ENCODE data around the gene PHLDA2.
"Not testable (repeated sequence)": the region's sequence is repeated elsewhere in the genome, so short reads cannot be mapped to it uniquely, and the experiment has no call there.

PHLDA2 gene

DNA sequence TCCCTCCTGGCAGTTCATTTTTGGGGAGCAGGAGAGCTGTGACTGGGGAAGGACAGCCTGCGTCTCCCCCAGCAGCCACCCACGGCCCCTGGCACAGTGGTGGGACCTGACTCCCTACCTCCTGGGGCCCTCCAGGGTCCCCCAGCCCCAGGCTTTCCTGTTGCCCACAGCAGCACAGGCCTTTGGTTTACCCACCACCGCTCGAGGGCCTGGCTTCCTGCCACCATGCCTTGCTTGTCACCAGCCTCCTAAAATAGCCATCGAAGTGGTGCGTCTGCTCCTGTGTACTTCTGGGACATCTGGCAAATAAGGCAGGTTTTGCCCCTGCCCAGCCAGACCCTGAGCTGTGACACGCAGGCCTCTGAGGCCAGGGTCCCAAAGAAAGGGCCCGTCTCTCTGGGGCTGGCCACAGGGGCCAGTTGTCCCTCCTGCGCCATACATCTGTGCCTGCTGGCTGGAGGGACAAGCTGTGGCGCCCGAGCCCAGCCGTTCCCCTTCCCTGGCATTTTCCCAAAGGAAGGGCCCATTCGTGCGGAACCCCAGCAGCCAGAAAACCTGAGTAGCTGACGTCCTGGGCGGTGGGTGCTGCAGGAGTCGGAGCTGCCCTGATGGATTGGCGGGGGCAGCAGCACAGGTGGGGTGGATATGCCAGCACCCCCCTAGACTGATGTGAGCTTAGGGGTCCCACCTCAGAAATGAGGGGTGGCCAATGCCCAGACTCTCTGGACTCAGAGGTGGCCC lies 14.6 kb downstream of the PHLDA2 start:
- no peak for DNase-seq

DNA sequence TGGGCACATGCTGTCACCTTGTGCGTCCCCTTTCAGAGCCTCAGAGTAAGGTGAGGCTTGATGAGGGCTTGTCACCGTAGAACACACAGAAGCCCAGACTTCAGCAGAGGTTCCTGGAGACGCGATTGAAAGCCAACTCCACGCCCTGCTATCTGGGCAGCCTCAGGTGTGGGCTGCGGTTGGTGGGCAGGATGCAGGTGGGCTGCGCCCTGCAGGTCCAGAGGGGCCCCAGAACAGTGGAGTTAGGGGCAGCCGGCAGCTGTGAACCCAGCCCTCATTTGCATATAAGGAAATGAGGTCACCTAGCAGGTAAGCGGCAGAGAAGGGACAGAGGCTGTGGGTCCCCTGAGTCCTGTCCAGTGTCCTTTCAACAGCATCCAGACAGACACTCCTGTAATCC lies 15.4 kb downstream of the PHLDA2 start:
- no peak for DNase-seq

DNA sequence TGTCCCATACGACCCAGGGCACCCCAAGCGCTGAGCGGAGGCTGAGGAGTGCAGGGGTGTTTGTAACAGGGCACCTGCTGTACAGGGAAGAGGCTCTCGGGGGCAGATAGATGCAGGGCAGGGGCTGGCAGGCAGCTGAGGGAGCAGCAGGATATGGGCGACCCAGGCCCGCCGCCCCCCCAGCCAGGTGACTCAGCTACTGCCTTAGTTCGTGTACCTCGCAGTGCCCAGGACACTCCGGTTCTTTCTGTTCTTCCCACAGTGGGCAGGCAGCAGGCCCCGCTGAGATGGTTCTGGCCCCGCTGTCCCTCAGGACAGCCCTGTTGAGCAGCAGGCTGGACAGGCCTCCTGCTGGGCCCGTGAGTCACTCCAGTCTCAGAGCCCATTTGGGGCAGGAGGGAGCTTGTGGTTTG lies 16.2 kb downstream of the PHLDA2 start:
- DNase-seq: no peak

DNA sequence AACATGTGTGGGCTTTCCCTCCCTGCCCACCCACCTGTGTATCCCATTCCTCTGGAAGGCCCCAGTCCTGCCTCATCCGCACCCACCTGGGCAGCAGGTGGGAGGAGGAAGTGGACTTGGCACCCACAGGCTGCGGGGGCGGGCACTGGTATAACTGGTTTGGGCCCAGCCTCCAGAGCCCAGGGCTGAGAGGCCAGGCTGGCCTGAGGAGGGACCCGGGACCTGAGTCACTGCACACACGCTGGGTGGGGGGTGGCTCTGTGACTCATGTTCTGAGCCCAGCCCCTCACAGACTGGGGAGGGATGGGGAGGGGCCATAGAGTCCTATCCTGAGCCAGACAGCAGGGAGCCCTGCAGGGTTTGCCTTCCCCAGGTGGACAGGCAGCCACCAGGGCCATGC lies 16.7 kb downstream of the PHLDA2 start:
- peak; percentile 25 for DNase-seq

DNA sequence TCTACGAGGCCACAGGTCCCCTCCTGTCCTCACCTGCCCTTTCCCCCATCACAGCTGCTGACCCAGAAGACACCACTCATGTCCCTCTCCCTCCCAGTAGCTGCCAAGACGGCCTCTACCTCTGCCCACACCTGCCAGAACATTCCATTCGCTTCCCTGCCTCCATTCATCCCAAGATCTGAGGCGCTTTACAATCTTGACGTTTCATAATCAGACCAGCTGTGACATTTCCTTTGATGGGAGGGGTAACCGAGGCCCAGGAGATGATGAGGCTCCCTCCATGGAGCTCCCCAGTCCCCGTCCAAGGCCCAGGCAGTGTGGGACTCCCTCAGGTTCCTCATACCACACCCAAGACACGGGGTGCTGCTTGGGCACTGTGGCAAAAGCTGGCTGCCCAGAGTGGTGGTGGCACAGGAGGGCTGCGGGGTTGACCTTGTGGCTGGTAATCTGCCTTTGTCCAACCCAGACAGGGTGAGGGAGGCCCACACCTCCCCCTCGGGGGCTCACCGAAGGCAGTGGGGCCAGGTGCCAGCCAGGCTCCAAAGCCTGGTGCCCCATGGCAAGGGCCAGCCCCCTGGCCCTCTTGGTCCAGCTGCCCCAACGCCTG lies 17.3 kb downstream of the PHLDA2 start:
- no peak for DNase-seq

DNA sequence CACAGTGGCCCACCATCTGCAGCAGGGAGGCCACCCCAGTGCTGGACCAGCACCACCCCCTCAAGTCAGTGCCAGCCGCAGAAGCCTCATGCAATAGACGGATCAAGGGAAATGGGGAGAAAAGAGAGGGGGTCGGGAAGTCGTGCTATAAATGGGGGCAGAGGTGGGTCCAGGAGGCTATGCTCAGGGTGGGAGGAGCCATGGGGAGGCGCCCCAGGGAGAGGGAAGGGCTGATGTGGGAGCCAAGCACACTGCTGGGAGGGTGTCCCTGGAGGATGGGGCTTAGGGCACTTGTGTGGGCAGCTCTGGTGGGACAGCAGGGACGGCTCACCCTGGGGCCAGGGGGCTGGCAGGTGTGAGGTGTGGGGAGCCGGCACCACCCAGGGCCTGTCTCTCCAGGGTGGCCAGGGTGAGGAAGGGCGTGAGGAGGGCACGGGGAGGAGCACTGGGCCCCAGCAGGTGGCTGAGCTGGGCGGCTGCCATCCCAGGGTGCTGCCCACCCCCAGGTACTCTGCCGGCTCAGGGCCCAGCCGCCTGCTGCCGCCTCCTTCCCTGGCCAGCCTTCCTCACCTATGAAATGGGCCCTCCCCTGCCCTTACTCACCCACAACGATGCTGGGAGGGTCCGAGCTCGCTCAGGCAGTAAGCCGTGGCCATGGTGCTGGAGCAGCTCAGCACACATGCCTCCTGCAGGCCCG lies 18.0 kb downstream of the PHLDA2 start:
- DNase-seq: no peak

DNA sequence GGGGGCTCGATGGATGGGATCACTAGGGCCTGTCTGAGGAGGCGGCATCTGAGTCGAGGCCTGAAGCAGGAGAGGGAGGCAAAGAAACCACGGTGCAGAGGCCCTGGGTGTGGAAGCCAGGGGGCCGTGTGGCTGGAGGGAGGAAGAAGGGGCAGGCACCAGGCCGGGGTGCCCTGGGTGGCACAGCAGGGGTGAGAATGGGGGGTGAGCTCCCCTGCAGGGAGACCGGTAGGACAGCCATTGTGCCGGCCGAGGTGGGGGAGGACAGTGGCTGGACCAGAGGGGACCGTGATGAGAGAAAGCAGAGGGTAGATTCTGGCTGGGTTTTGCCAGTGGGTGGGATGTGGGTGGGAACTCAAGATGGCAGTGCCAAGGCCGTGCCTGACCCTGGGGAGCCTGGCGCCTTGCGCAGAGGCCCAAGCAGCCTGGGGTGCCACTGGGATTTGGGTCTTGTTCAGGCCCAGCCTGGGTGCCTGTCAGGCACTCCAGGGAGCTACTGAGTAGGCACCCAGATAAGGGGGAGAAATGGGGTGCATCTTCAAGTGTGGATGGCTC lies 18.7 kb downstream of the PHLDA2 start:
- no peak for DNase-seq

DNA sequence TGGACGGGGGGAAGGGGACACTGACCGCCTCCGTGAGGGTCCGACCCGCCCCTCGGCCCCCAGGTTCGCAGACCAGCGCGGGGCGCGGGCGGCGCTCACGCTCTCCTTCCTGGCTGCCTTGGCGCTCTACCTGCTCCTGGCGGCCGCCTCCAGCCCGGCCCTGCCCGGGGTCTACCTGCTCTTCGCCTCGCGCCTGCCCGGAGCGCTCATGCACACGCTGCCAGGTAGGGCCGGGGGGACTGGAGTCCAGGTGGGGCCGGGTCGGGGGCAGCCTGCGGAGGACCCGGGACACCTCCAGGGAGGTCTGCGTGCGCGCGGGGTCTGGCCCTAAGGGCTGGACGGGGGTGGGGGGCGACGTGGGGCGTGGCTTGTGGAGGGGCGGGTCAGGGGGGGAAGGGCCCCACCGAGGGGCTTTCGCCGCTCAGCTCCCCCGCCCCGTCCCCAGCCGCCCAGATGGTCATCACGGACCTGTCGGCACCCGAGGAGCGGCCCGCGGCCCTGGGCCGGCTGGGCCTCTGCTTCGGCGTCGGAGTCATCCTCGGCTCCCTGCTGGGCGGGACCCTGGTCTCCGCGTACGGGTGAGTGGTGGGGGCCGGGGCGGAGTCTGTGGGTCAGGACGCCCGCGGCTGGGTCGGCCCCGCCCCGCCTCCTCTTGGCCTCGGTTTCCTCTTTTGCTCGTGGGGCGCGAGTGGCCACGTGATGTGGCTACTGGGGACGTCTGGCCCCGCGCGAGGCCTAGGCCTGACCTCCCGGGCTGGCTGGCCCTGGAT lies 19.9 kb downstream of the PHLDA2 start:
- no peak for DNase-seq

DNA sequence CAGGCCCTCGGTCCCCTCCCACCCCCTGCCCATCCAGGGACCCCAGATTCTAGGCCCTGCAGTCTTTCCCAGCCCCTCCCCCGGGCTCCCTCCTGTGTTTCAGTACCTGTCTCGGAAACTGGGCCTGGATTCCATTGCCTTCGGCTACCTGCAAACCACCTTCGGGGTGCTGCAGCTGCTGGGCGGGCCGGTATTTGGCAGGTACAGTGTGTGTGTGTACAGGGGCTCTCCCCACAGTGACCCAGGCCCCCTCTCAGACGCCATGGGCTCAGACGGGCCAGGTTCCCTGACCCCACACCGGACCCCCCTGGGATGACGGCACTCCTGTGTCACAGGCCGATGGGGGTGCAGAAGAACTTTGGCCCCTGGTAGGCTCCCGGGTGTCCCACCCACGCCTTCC lies 21.1 kb downstream of the PHLDA2 start:
- no peak for DNase-seq

DNA sequence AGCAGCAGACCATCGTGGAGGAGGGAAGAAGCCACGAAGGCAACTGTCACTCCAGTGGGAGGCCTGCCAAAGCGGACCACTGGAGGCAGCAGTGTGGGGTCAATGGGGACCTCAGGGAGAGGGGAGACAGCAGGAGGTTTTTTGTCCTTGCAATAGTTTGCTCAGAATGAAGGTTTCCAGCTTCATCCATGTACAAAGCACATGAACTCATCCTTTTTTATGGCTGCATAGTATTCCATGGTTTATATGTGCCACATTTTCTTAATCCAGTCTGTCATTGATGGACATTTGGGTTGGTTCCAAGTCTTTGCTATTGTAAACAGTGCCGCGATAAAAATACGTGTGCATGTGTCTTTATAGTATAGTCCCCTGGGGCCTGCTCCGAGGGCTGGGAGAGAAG lies 23.9 kb downstream of the PHLDA2 start:
- DNase-seq: not testable (repeated sequence)

DNA sequence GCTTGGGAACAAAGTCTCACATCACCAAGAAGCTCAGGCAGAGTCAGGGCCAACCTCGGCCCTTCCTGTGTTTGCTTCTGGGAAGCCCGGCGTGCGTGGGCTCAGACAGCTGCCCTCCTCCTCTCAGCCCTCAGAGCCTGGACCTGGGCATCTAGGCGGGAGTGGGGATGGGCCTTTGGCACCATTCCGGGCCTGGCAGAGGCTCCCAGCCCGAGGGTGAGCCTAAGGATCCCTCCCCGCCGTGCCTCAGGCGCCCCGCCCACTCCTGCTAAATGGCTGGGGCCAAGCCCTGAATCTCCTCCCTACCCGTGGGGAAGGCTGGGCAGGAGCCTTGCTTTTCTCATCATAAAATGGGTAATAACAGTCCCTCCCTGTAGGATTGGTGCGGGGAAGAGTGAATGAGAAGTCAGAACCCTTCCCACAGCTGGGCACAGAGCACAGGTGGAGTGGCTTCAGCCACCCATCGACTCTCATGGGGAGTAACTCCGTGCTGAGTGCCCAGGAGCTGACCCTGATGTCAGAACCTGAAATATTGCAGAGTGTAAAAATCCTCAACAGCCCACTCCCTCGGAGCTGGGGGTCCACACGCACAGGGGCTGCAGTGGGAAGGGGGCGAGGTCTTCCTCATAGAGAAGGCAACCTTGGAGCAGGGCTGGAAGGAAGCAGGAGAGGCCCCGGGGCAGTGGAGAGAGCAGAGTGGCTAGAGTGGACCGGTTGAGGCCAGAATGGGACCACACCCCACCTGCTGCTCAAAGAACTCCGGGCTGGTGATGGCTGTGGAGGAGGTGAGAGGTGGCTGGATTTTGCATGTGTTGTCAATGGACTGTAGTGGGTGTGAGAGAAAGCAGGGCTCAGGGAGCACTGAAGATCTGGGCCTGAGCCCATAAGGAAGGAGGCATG lies 24.8 kb downstream of the PHLDA2 start:
- no peak for DNase-seq

DNA sequence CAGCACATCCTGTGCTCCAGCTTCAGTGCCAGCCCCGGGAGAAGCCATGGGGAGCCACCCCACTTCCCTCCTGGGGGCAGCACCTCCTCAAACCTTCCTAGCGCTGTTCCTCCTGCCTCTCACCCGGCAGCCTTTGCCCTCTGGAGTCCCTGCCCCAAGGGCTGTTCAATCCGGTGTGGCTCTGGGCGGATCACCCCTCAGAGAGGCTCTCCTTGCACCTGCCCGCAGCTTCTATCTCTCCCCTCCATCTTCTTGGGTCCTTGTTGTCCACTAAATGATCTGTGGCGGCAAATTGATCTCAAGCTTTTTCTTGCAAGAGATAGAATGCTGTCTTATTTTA lies 25.6 kb downstream of the PHLDA2 start:
- DNase-seq: no peak

DNA sequence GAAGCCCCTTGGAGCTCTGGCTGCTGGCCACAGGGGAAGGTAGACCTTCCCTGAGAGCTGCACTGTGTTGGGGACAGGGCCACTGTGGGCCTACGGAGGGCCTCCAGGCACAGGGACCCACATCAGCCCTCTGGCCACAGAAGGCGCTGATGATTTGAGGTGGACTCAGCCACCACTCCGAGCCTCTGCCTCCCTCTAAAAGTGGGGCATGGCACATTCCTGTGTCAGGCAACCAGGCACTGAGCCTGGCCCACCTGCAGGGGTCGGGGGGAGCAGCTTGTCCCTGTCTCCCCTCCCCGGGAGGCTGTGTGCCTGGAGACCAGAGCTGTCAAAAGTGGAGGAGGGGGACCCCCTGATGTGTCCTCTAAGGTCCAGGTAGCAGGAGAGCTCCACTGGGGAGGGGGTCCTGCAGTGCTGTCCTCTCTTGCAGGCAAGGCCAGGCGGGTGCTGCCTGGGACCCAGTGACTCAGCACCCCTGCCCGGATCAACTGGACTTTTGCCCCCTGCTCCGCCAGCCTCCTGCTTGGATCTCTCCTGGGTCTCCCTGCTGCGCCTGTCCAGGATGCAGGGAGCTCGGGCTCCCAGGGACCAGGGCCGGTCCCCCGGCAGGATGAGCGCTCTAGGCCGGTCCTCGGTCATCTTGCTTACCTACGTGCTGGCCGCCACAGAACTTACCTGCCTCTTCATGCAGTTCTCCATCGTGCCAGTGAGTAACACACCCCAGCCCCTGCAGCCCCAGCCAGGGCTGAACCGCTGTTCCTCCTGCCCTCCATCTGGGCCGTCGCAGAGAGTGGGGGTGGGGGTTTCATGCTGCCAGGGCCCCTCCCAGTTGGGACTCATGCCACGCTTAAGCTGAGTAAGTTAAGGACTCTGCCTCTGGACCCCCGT lies 26.2 kb downstream of the PHLDA2 start:
- no peak for DNase-seq

DNA sequence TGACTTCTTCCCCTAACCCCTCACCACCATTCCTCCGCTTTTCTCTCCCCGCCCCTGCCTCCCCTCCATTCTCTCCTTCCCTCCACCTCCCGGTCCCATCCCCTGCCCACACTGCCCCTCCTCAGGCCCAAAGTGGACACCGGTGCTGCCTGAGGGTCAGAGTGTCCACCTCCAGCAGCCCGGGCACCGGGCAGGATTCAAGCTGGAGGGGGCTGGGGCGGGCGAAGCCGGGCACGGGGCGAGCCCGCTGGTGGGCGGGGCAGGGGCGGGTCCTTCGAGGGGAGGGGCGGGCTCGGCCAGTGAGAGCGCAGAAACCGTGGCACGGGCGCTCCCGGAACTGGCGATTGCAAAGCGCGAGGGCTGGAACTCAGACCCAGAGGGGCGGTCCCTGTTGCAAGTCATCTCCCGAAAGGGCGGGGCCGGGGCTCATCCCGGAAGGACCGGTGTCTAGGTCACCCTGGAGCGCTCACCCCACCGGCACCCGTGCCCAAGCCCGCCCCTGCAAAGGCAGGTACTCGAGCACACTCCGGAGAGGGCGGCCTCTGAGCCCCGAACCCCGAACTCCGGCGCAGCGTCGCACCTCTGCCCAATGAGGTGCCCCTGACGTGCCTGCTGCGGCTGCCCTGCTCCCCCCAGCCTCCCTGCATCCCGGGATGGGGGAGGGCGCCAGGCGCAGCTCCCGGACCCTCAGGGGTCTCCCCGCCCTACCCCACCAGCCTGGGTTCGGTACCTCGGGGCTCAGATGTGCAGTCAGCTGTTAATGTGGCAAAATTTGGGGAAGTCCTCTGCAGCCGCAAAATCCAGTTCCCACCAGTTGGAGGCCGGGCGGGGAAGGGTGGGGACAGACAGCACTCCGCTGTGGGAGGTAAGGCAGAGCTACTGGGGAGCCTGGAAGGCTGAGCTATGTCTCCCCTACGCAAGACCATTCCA lies 27.1 kb downstream of the PHLDA2 start:
- DNase-seq: peak; percentile 98

DNA sequence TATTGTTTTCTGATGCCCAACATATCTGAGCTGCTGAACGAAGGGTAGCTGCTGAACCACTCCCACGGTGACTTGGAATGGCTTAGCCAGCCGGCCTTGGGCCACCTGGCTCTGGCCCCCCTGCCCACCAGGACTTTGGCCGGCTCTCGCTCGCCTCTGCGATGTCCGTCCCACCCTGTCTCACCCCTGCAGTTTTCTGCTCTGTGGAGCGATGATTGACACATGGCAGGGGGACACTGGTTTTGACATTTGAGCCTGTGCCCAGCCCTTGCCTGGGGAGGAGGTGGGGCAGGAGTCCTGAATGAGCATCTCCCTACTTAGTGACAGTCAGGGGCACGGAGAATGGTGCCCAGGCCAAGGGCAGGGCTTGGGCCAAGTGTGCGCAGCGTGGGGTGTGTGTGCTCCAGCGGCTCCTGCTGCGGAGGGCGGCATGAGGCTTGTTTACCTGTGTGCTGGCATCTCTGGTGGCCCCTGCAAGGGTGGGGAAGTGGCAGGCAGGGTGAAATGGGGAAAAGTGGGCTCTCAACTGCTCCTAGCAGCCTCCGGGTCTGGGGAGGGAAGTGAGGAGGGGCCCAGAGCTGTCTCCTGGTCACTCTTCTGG lies 27.9 kb downstream of the PHLDA2 start:
- DNase-seq: no peak

DNA sequence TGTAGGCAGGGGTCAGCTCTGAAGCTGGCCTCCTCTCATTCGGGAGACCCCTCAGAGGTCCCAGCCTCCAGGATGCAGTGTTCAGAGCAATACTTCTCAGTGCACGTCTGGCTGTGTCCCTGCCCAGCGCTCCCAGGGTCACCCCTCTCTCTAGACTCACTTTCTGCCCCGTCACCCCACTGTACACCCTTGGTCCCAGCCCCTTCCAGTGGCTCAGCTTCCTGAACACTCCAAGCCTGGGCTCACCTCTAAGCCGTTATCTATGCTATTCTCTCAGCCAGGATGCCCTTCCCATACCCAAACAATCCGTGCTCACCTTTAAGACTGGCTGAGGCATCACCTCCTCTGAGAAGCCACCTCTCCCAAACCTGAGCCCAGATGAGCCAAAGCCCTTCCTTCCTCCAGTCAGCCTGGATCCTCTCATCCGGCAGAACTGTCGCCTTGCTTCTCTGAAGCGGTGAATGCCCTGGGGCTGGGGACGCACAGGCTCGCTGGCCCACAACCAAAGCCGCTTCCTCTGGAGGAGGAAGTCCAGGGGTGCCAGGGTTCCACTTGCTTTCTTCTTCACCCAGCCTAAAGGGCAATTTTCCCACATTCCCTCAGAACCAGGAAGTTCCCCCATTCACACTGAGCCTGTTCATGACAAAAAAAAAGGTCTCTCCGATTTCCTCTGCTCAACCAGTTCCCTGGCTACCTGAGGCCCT lies 30.0 kb downstream of the PHLDA2 start:
- no peak for DNase-seq

DNA sequence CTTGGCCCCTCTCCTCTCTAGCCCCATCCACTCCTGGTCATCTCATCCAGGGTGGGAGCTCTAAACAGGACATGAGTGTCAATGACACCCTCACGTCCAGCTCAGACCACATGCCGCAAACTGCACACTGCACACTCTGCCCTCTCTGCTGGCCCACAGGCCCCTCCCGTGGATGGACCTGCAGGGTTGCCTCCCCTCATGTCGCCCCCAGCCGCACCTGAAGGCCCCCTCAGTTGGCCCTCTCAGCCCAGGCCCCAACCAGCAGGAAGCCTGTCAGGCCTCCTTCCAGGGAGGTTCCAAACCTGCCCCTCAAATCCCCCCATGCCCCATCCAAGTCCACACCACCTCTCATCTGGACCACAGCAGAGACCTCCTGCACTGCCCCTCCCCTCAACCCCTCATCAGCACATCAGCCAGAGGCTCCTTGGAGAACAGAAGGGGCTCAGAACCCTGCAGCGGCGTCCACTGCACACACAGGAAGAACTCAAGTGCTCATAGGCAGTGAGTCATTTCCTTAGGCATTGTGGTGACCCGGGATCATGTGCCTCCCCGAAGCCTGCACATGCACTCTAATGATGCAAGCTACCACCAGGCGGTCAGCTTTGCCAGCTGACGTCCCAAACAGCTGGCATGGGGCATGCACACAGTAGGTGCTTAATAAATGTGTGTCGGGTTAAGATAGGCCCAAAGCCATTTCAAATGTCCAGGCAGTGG lies 30.7 kb downstream of the PHLDA2 start:
- DNase-seq: peak; percentile 74

DNA sequence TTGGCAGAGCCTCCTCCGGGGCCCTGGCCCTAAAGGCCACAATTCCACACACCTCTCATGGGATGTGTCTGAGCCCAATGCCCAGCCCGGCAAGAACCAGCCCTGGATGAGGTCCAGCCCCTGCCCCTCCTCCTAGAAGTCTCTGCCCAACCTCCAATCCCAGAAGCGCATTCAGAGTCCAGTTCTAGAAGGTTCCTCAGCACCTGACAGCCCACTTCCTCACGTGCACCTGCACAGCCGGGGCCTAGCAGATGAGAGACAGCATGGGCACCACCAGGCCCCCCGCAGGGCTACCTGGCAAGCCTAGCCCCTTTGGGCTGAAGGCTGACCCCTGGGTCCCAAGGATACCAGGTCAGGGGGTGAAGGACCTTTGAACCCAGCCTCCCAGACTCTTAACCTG lies 32.2 kb downstream of the PHLDA2 start:
- no peak for DNase-seq
